Fibroblast of skin of scalp (primary cell): ENCODE data around the gene CLPTM1L. TPM values are rescaled to one million over a fixed set of nuclear protein-coding genes. Genes with fewer than 3 reads are reported as not detected.

ENCODE experiments used
- DNase-seq: peaks from one replicate; pipeline ENCODE4 v3.0.0-alpha.2; 2013
- polyA plus RNA-seq, 2 experiments: library from polyadenylated mRNA; unstranded; fragments of 120-200 nt; gene quantifications; one replicate each; pipeline ENCODE4 v1.2.1, GENCODE V29; 2013; ENCODE audit not compliant: insufficient read length in 2 of 2

CLPTM1L gene
- polyA plus RNA-seq (2013, experiment 1 of 2; ENCODE audit: insufficient read length): 94.6 TPM
- 88.3 TPM for polyA plus RNA-seq (2013, experiment 2 of 2; ENCODE audit: insufficient read length)

DNA sequence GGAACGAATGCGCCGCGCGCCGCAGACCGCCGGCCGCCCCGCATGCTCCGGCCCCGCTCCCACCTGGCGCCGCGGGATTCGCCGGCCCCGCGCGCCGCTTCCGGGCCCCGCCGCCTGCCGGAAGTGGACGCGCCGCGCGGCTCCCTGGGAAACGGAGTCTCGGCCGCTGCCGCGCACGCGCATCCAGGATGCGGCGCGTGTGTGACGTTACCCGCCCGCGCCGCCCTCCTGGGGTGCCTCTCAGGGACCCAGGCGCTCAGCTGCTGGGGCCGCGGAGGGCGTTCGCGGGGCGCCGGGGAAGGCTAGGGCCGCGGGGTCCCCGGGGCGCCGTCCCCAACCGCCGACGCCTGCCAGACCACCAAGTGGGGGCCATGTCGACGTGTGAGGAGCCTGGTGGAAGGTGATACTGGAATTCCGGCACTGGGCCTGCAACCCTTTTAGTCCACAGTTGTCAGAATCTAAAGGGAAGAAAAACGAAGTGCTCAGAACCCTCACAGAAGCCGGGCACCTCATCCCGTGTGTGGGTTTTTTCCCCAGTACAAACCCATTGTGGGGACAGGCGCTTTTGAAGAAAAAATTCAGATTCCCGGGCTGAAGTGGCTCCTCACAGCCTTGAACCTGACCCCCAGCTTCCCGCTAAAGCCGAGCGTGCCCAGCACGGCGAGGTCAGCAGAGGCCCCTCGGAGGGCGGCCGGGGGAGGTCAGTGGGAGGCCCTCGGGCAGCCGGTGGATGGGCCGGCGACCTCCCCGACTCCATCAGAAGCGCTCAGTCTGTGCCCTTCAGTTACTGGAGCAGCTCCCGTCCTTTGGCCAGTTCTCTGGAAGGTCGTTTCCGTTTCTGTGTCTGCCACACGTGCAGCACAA, at the start of gene CLPTM1L:
Gene CLPTM1L, minus strand, starts transcription at position 125 of the 864 bp plus-strand sequence. CDS start 258 bp downstream, outside the sequence.
- DNase-seq: peak; percentile 89

GRCh38 chr5:1393571-1394501, 48.9 kb upstream of the CLPTM1L start:
- DNase-seq: no peak

GRCh38 chr5:1392801-1393565, 48.1 kb upstream of the CLPTM1L start:
- DNase-seq: no peak

DNA sequence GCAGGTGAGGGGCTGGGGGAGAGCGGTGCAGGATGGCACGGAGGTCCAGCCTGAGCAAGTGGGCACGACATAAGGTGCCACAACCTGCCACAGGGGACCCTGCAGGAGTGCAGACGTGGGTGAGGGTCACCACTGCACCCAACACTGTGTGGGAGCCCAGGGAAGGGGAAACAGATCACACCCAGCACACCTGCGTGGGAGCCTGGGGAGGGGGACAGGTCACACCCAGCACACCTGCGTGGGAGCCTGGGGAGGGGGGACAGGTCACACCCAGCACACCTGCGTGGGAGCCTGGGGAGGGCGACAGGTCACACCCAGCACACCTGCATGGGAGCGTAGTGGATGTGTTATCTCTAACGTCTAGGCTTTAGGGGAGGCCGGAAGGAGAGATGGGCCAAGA, 47.4 kb upstream of the CLPTM1L start:
- no peak for DNase-seq

DNA sequence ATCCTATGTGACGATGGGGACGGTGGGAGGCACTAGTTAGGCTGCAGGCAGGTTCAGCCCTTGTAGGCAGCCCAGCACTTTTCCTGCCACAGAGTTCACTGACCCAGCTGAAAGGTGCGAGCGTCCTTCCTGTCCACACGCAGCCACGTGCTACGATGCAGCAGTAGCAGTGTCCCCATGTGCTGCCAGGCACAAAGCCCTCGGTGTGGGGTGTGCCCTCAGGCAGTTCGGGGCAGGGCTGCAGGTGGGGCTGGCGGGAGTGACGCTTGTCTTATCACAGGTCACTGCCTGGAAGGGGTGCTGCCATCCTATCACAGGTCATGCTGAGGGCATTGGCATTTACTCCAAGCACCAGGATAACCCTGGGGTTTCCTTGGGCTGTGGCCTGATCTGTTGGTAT, 46.8 kb upstream of the CLPTM1L start:
- DNase-seq: no peak

DNA sequence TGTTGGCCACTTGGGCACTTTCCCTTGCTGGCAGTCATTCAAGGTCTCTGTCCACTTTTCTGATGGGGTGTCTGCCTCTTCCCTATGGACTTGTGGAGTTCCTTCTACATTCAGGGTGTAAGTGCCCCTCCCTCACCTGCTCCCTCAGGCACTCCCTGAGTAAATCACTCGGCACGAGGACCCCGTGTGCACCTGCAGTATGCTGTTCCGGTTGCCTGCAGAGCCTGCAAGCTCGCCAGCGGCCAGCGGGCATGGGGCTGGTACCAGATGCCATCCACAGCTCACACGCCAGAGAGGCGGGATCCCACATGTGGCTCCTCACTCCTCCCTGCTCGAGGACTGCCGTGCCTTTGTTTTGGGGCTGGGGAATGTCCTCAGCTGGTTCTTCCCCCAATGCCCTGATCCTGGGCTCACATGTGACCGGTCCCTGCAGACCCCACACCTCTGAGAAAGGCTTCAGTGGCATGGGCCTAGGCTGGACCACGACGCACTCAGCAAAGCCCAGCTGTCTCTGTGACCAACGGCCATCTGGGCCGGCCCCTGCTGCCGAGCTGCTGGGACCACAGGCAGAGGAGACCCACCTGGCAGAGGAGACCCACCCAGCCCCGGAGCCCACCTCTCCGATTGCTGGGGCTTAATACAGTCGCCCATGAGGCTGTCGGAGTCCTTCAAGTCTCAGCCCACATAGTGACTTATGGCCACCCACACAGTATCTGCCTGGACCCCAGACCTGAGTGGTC, 46.1 kb upstream of the CLPTM1L start:
- DNase-seq: no peak

- no peak for DNase-seq
Observed at GRCh38 chr5:1390333-1390732, 45.4 kb upstream of the CLPTM1L start.

GRCh38 chr5:1388383-1388967, 43.6 kb upstream of the CLPTM1L start:
- DNase-seq: no peak

- no peak for DNase-seq
Observed at GRCh38 chr5:1387876-1388275, 43.0 kb upstream of the CLPTM1L start.

DNA sequence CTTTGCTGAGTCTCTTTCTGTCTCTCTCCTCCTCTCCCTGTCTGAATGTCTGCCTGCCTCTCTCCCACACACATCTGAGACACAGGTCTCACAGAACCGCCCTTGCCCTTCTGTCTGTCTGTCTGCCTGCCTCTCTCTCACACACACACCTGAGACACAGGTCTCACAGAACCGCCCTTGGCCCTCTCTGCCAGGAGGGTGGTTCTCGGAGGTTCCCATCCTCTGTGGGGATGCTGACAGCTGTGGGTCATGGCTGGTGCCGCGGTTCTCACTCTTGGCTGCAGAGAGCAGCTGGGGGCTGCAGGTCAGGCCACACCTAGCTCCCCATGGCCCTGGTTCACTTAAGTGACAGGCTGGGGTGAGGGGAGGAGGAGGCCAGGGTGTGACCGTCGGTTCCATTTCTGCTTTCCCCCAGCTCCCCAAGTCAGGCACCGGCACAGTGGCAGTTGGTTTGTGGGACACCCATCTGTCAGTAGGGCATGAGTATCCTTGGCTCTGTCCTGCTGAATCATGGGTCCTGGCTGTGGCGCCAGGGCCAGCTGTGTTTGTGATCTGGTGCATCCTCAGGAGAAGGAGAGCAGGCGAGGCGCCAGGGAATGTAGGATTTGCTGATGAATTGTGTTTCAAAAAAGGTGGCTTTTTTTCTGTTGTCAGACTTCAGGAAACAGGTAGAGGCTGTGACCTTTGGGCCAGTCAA, 42.3 kb upstream of the CLPTM1L start:
- DNase-seq: no peak

- no peak for DNase-seq
Observed at GRCh38 chr5:1386274-1386717, 41.4 kb upstream of the CLPTM1L start.

DNA sequence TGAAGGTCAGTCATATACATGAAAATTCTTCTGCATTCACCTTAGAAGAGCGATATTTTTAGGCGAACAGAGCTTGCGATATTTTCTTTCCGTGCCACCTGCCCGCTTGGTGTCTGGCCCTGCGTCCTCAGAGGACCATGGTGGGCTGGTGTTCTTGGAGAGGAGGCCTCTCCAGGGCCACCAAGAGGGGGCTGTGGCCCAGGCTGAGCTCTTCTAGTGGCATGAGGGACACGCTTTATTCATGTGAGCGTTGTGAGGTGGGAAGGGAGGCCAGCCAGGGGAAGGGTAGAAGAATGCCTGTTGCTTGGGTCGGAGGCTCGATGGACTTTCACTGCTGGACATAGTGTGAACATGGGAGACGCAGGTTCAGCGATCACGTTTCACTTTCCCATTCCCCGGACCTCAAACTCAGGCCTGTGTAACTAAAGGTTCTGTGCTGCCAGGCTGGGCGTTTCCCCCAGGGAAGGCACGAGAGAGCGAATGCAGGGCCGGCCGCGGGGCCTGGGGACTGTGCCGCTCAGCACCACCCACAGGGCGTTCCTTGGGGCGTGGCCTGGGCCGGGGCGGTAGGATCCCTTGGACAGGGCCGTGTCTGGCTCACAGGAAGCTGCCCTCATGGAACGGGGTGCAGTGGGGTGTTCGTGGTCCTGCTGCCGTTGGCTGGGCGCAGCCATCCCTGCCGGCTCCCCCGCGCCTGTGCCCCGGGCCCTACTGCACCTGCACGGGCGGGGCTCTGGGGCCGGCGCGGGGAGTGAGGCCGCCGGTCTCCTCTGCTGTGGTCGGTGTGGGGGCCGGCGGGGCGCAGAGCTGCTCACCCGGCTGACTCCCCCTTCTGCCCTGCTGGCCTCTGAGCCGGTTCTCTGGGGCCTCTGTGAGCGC, 40.7 kb upstream of the CLPTM1L start:
- DNase-seq: peak; percentile 36

DNA sequence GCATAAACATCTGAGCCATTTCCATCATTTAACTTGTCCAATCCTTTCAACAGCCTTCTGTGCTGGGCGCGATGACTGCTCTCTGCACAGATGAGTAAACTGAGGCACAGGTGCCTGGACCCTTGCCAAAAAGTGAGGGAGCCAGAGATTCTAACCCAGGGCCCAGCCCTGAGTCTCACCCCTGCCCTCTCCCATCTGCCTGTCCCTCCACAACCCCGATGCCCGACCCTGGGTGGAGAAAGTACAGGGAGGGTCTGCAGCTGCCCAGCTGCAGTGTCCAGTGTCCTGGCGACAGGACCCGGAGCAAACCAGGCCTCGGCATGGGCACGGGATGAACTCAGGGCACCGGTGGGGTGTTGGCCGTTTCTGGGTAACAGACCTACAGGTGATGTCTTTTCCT, 39.6 kb upstream of the CLPTM1L start:
- no peak for DNase-seq

GRCh38 chr5:1383886-1384401, 39.0 kb upstream of the CLPTM1L start:
- no peak for DNase-seq

- DNase-seq: no peak
Observed at GRCh38 chr5:1383344-1383743, 38.4 kb upstream of the CLPTM1L start.

DNA sequence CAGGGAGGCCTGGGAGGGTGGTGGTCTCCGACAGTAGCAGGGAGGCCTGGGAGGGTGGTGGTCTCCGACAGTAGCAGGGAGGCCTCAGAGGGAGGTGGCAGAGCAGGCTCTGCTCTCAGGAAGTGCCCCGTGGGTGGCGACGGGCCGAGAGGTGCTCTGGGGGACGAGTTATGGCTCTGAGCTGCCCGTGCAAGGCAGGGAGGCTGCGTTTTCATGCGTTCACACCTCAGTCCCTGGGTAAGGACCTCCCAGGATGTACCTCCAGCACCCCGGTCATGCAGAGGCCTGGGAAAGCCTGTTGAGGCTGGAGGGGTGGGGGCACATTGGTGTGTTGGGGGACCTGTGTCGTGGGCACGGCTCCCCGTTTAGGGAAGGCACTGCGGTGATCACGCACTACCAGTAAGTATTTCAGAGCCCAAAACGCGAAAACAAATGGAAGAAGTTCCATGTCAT, 37.4 kb upstream of the CLPTM1L start:
- no peak for DNase-seq

- DNase-seq: no peak
Observed at GRCh38 chr5:1381370-1382247, 36.7 kb upstream of the CLPTM1L start.

DNA sequence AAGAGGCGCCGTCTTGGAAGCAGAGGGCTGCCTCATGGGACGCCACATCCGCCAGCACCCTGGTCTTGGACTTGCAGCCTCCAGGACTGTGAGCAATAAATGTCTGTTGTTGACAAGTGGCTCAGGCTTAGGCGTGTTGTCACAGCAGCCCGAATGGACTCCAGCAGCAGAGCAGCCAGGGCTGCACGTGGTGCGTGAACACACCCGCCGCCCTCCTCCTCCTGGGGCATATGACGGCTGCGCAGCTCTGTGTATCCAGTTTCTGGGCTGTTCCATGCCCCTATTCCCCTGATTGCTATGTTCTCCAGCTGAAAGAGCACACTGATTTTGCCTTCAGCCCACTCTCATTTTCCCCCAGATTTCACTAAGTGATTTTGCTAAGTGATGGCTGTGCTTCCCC, 36.0 kb upstream of the CLPTM1L start:
- DNase-seq: no peak
